IMR-90 (cell line): ENCODE data around the gene MAGI1. TPM values are rescaled to one million over a fixed set of nuclear protein-coding genes. Genes with fewer than 3 reads are reported as not detected.

Experiments
- ATAC-seq: fragments of 200-7000 bp; cut with Tn5 transposase; 2 replicates; pipeline ENCODE4 v1.9.1; 2020; ENCODE audit warnings: low read depth, mild to moderate bottlenecking, moderate library complexity
- BruUV-seq: library from RNA; stranded (reverse); fragments of 400-500 nt; replicated peaks from 2 replicates; lab custom pipeline; 2021; lab: Mats Ljungman, UMichigan
- CTCF ChIA-PET: fragments of 300-600 bp; formaldehyde crosslinking; extraction: SDS; loops from one replicate; lab custom pipeline; 2021; ENCODE audit warnings: antibody characterized with exemption; lab: Yijun Ruan, JAX
- POLR2A ChIA-PET: fragments of 300-600 bp; sonication (Branson Sonifier 250); formaldehyde crosslinking; loops from one replicate; lab custom pipeline; 2022; ENCODE audit warnings: antibody characterized with exemption; ENCODE audit not compliant: unreplicated experiment; lab: Charles Lee
- DNase-seq: peaks from one replicate; pipeline ENCODE4 v3.0.0; 2013
- H2AFZ ChIP-seq: replicated peaks from 2 replicates; pipeline ENCODE3; 2013; ENCODE audit warnings: low read length, mild to moderate bottlenecking; ENCODE audit not compliant: poor library complexity
- H2AK5ac ChIP-seq: 2 replicates; pipeline ENCODE4 v1.6.1; 2013; ENCODE audit warnings: low read depth, low read length, inconsistent platforms
- H2AK9ac ChIP-seq: replicated peaks from 2 replicates; pipeline ENCODE3; 2013; ENCODE audit warnings: mild to moderate bottlenecking, low read depth, low read length, moderate library complexity; ENCODE audit not compliant: poor library complexity
- H2BK120ac ChIP-seq: 2 replicates; pipeline ENCODE4 v1.6.1; 2013; ENCODE audit warnings: low read depth, low read length, inconsistent platforms
- H2BK15ac ChIP-seq: 3 replicates; pipeline ENCODE4 v1.6.1; 2013; ENCODE audit warnings: low read depth, low read length, inconsistent platforms
- H2BK20ac ChIP-seq: 2 replicates; pipeline ENCODE4 v1.6.1; 2013; ENCODE audit warnings: low read depth, mild to moderate bottlenecking, inconsistent platforms, low read length, moderate library complexity
- H2BK5ac ChIP-seq: 2 replicates; pipeline ENCODE4 v1.6.1; 2013; ENCODE audit warnings: mild to moderate bottlenecking, low read depth, low read length, inconsistent platforms; ENCODE audit not compliant: poor library complexity, severe bottlenecking
- H3K14ac ChIP-seq: replicated peaks from 2 replicates; pipeline ENCODE4 v1.6.1; 2013; ENCODE audit warnings: low read depth, low read length, inconsistent platforms
- H3K18ac ChIP-seq: 2 replicates; pipeline ENCODE4 v1.6.1; 2013; ENCODE audit warnings: low read depth, low read length, control low read depth
- H3K23ac ChIP-seq: 2 replicates; pipeline ENCODE4 v1.6.1; 2013; ENCODE audit warnings: low read depth, low read length, inconsistent platforms
- H3K27ac ChIP-seq: 2 replicates; pipeline ENCODE4 v1.5.1; 2013; ENCODE audit warnings: mild to moderate bottlenecking, control low read depth, low read length; ENCODE audit not compliant: insufficient read depth
- H3K27me3 ChIP-seq: 2 replicates; pipeline ENCODE4 v1.6.1; 2013; ENCODE audit warnings: low read length; ENCODE audit not compliant: control insufficient read depth, insufficient read depth
- H3K36me3 ChIP-seq: 2 replicates; pipeline ENCODE4 v1.6.1; 2013; ENCODE audit warnings: low read length, mixed read lengths; ENCODE audit not compliant: control insufficient read depth, insufficient read depth
- H3K4ac ChIP-seq: 2 replicates; pipeline ENCODE4 v1.6.1; 2013; ENCODE audit warnings: low read depth, low read length, inconsistent platforms
- H3K4me1 ChIP-seq: 2 replicates; pipeline ENCODE4 v1.6.1; 2013; ENCODE audit warnings: low read length, mixed read lengths; ENCODE audit not compliant: control insufficient read depth, insufficient read depth
- H3K4me2 ChIP-seq: 2 replicates; pipeline ENCODE4 v1.6.1; 2013; ENCODE audit warnings: low read depth, mild to moderate bottlenecking, control low read depth, low read length, moderate library complexity
- H3K4me3 ChIP-seq: 2 replicates; pipeline ENCODE4 v1.5.1; 2013; ENCODE audit warnings: low read depth, mild to moderate bottlenecking, control low read depth, low read length, moderate library complexity; ENCODE audit not compliant: insufficient read depth
- H3K56ac ChIP-seq: 2 replicates; pipeline ENCODE4 v1.6.1; 2013; ENCODE audit warnings: low read length, inconsistent platforms; ENCODE audit not compliant: insufficient read depth; ENCODE audit errors: extremely low read depth
- H3K79me1 ChIP-seq, 2 experiments: 2 replicates each; pipeline ENCODE4 v1.6.1; 2013; ENCODE audit warnings: low read length in 2 of 2, inconsistent platforms in 1 of 2, low read depth in 1 of 2
- H3K9ac ChIP-seq: 2 replicates; pipeline ENCODE4 v1.6.1; 2013; ENCODE audit warnings: low read depth, low read length, control low read depth
- H3K9me1 ChIP-seq: 2 replicates; pipeline ENCODE4 v1.6.1; 2013; ENCODE audit warnings: low read length, inconsistent platforms; ENCODE audit not compliant: insufficient read depth
- H3K9me3 ChIP-seq: 2 replicates; pipeline ENCODE4 v1.6.1; 2013; ENCODE audit warnings: low read length; ENCODE audit not compliant: control insufficient read depth, insufficient read depth
- H4K20me1 ChIP-seq: 2 replicates; pipeline ENCODE4 v1.6.1; 2013; ENCODE audit warnings: low read length, inconsistent platforms; ENCODE audit not compliant: insufficient read depth
- H4K5ac ChIP-seq: 2 replicates; pipeline ENCODE4 v1.6.1; 2013; ENCODE audit warnings: mild to moderate bottlenecking, low read depth, low read length, control low read depth
- H4K8ac ChIP-seq, 2 experiments: 2 replicates each; pipeline ENCODE4 v1.6.1; 2013; ENCODE audit warnings: low read depth in 2 of 2, low read length in 2 of 2, control low read depth in 1 of 2, inconsistent platforms in 1 of 2
- H4K91ac ChIP-seq: 2 replicates; pipeline ENCODE4 v1.6.1; 2013; ENCODE audit warnings: low read depth, low read length, inconsistent platforms; ENCODE audit not compliant: insufficient read depth
- CEBPB ChIP-seq: IDR thresholded peaks from 2 replicates; pipeline ENCODE4 v1.6.1; 2012; ENCODE audit warnings: low read depth, low read length, improper control_type of control experiment
- MAFK ChIP-seq: IDR thresholded peaks from 2 replicates; pipeline ENCODE4 v1.6.1; 2012; ENCODE audit warnings: low read depth, low read length, improper control_type of control experiment
- MAZ ChIP-seq: IDR thresholded peaks from 2 replicates; pipeline ENCODE4 v1.6.1; 2012; ENCODE audit warnings: low read depth, mild to moderate bottlenecking, low read length, improper control_type of control experiment, moderate library complexity, borderline replicate concordance
- POLR2A ChIP-seq: IDR thresholded peaks from 2 replicates; pipeline ENCODE4 v1.6.1; 2012; ENCODE audit warnings: mild to moderate bottlenecking, low read depth, low read length
- RAD21 ChIP-seq: IDR thresholded peaks from 2 replicates; pipeline ENCODE4 v1.6.1; 2012; ENCODE audit warnings: low read length, improper control_type of control experiment
- RCOR1 ChIP-seq: IDR thresholded peaks from 2 replicates; pipeline ENCODE4 v1.6.1; 2012; ENCODE audit warnings: mild to moderate bottlenecking, low read length, improper control_type of control experiment; ENCODE audit not compliant: insufficient replicate concordance
- SMC3 ChIP-seq: fragments of 150-350 bp; IDR thresholded peaks from 2 replicates; pipeline ENCODE4 v1.6.1; 2016; ENCODE audit warnings: low read depth, mild to moderate bottlenecking, antibody characterized with exemption, low read length, moderate library complexity
- WGBS, 2 experiments: methylation state at CpG; one replicate each; pipeline versions ENCODE4 v1.1.5 to v1.1.7; 2013; ENCODE audit warnings: missing lambda C conversion rate in 2 of 2; ENCODE audit not compliant: insufficient read length in 1 of 2; ENCODE audit errors: extremely low coverage in 2 of 2; 5-methylcytosine and 5-hydroxymethylcytosine counted together
- dilution Hi-C: fragments of 300-500 bp; cut with HindIII; formaldehyde crosslinking; loops from one replicate; pipeline ENCODE4 v1.14.3; 2018; ENCODE audit warnings: low sequenced_read_pairs; ENCODE audit not compliant: unreplicated experiment
- in situ Hi-C: fragments of 300-500 bp; cut with MboI; formaldehyde crosslinking; loops from 3 replicates; pipeline ENCODE4 v1.14.3; 2019; ENCODE audit warnings: low sequenced_read_pairs, inconsistent platforms, mixed read lengths
- intact Hi-C: fragments of 100-400 bp; cut with micrococcal nuclease; formaldehyde crosslinking; loops from 2 replicates; pipeline ENCODE4 v1.10.0; 2022
- polyA plus RNA-seq, 3 experiments: library from polyadenylated mRNA; depleted of rRNA; stranded (reverse); fragments of >200 nt; gene quantifications; 2 replicates each; pipeline ENCODE4 v1.2.3, GENCODE V29; 2012; ENCODE audit warnings: low replicate concordance in 1 of 3
- total RNA-seq: library from RNA; depleted of rRNA; stranded (reverse); fragments of >200 nt; gene quantifications from 2 replicates; pipeline ENCODE4 v1.2.3, GENCODE V29; 2012
- TF ChIP-seq, protein P1 (sequence below): conservative IDR thresholded peaks from 2 replicates; pipeline ENCODE4 v1.5.1; 2012; ENCODE audit warnings: mild to moderate bottlenecking, low read depth, low read length, improper control_type of control experiment

Gene MAGI1
- total and polyA plus RNA-seq, 2 of the 4 experiments (the other 2 are of a cell fraction): 14.5 to 24.2 TPM

DNA sequence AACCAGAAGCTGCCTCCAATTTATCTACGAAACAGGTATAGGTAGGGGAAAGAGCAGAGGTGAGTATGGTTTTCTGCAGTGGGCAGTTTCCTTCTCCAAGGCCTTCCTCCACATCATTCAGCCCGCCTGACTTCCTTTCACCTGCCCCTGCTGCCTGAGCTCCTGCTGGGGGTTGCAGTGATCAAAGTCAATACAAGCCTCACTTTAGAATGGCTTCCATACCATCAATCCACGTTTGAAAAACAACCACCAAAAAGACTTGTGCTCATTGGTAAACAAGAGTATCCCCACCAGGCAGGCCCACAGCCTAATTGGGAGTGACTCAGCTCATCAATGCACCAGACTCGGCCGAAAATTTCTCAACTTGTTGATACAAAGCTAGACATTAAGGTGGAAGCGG, 159.9 kb downstream of the MAGI1 start:
- Histone ChIP-seq H3K4ac (no peak overlapping the region), H2BK120ac (no peak overlapping the region), H3K14ac (no peak overlapping the region), H2AK9ac (no peak overlapping the region), H2BK15ac (no peak overlapping the region), H3K27ac (no peak overlapping the region), H3K56ac (no peak overlapping the region), H3K23ac (no peak overlapping the region), H3K4me3 (no peak overlapping the region), H4K91ac (no peak overlapping the region), H2AK5ac (no peak overlapping the region), H3K4me1 (peaks cover 2% of the 10 kb centered on the region; the same call in 1 of the 2 replicates), H4K5ac (no peak overlapping the region), H3K79me1 (peaks cover 31 to 68% of the 10 kb centered on the region in 2 experiments), H3K18ac (no peak overlapping the region), H3K9me3 (no peaks in the 10 kb centered on the region), H4K20me1 (peaks cover 4% of the 10 kb centered on the region; the same call in 1 of the 2 replicates), H3K27me3 (no peaks in the 10 kb centered on the region), H4K8ac (no peak overlapping the region), H3K36me3 (no peaks in the 10 kb centered on the region), H2AFZ (no peak overlapping the region), H3K4me2 (no peak overlapping the region), H2BK5ac (no peak overlapping the region), H3K9me1 (0 out of 2 replicates have a peak, but pooled peaks cover 3% of the 10 kb centered on the region), H2BK20ac (no peak overlapping the region), H3K9ac (no peak overlapping the region)
- TF ChIP-seq POLR2A (no peak), RCOR1 (no peak), MAZ (no peak), SMC3 (no peak), CEBPB (no peak), MAFK (no peak), RAD21 (no peak)
- TF ChIP-seq, protein P1, sequence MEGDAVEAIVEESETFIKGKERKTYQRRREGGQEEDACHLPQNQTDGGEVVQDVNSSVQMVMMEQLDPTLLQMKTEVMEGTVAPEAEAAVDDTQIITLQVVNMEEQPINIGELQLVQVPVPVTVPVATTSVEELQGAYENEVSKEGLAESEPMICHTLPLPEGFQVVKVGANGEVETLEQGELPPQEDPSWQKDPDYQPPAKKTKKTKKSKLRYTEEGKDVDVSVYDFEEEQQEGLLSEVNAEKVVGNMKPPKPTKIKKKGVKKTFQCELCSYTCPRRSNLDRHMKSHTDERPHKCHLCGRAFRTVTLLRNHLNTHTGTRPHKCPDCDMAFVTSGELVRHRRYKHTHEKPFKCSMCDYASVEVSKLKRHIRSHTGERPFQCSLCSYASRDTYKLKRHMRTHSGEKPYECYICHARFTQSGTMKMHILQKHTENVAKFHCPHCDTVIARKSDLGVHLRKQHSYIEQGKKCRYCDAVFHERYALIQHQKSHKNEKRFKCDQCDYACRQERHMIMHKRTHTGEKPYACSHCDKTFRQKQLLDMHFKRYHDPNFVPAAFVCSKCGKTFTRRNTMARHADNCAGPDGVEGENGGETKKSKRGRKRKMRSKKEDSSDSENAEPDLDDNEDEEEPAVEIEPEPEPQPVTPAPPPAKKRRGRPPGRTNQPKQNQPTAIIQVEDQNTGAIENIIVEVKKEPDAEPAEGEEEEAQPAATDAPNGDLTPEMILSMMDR: no peak
- in situ Hi-C loops (no loop called here), dilution Hi-C loops (no loop called here), intact Hi-C loops (no loop called here)
- no peak for DNase-seq
- BruUV-seq: no TSS peak
- ATAC-seq: no peak
- ChIA-PET POLR2A (no interaction called here), CTCF (no interaction called here)
- 0% methylated on average over 1 of the region's 6 CpGs; no CpG with 5 or more reads in 1 of the 2 experiments for WGBS, 2 experiments
